Jurkat, Clone E6-1 (cell line): ENCODE data around the gene PPP6R2.
"Not testable (repeated sequence)": the region's sequence is repeated elsewhere in the genome, so short reads cannot be mapped to it uniquely, and the experiment has no call there.

Source experiments
- DNase-seq: peaks from one replicate; pipeline ENCODE4 v3.0.0-alpha.2; 2011; ENCODE audit warnings: low read depth, low spot score
- H3K4me3 ChIP-seq: 2 replicates; pipeline ENCODE4 v1.5.1; 2011; ENCODE audit warnings: mild to moderate bottlenecking, low read length, control low read depth, moderate library complexity

The PPP6R2 gene

GRCh38 chr22:50371101-50371648 is 28.0 kb downstream of the PPP6R2 start:
- no peak overlapping the region for H3K4me3 ChIP-seq
- DNase-seq, result no peak

GRCh38 chr22:50376085-50376651 is 33.0 kb downstream of the PPP6R2 start:
- no peak overlapping the region for H3K4me3 ChIP-seq
- DNase-seq, result no peak

GRCh38 chr22:50381021-50381555 is 38.0 kb downstream of the PPP6R2 start:
- H3K4me3 ChIP-seq, result not testable (repeated sequence)

GRCh38 chr22:50396751-50397370 is 53.7 kb downstream of the PPP6R2 start:
- H3K4me3 ChIP-seq, result no peak overlapping the region
- no peak for DNase-seq

More at GRCh38 chr22:50381021-50381555, 38.0 kb downstream of the PPP6R2 start:
- not testable (repeated sequence) for DNase-seq

GRCh38 chr22:50397371-50398060 is 54.4 kb downstream of the PPP6R2 start:
- H3K4me3 ChIP-seq, DNase-seq: not testable (repeated sequence)

GRCh38 chr22:50398831-50399648 is 55.9 kb downstream of the PPP6R2 start:
- DNase-seq, result no peak
- no peak overlapping the region for H3K4me3 ChIP-seq

GRCh38 chr22:50399751-50400331 is 56.7 kb downstream of the PPP6R2 start:
- no peak for DNase-seq
- no peak overlapping the region for H3K4me3 ChIP-seq

- H3K4me3 ChIP-seq, result no peak overlapping the region
- DNase-seq, result no peak
Observed at GRCh38 chr22:50400406-50400805, 57.3 kb downstream of the PPP6R2 start.

- DNase-seq, result no peak
- no peak overlapping the region for H3K4me3 ChIP-seq
Observed at GRCh38 chr22:50400931-50401330, 57.8 kb downstream of the PPP6R2 start.

- no peak overlapping the region for H3K4me3 ChIP-seq
- no peak for DNase-seq
Observed at GRCh38 chr22:50401907-50402306, 58.8 kb downstream of the PPP6R2 start.

- no peak overlapping the region for H3K4me3 ChIP-seq
- no peak for DNase-seq
Observed at GRCh38 chr22:50403701-50404101, 60.6 kb downstream of the PPP6R2 start.

- no peak for DNase-seq
- no peak overlapping the region for H3K4me3 ChIP-seq
Observed at GRCh38 chr22:50406416-50407170, 63.5 kb downstream of the PPP6R2 start.

- H3K4me3 ChIP-seq, result no peak overlapping the region
- no peak for DNase-seq
Observed at GRCh38 chr22:50408311-50408710, 65.2 kb downstream of the PPP6R2 start.

- not testable (repeated sequence) for DNase-seq, H3K4me3 ChIP-seq
Observed at GRCh38 chr22:50408954-50409353, 65.8 kb downstream of the PPP6R2 start.

GRCh38 chr22:50414476-50415248 is 71.5 kb downstream of the PPP6R2 start:
- DNase-seq, result no peak
- no peak overlapping the region for H3K4me3 ChIP-seq

GRCh38 chr22:50415426-50415825 is 72.3 kb downstream of the PPP6R2 start:
- DNase-seq, result no peak
- H3K4me3 ChIP-seq, result no peak overlapping the region

- H3K4me3 ChIP-seq, result no peak overlapping the region
- DNase-seq, result no peak
Observed at GRCh38 chr22:50416996-50417395, 73.9 kb downstream of the PPP6R2 start.
